ENCODE data around the gene ZNF611.

GRCh38 chr19:52741951-52742485, 7.2 kb upstream of the ZNF611 start:
- TF ChIP-seq POLR2A (IDR thresholded peaks at IDR 0.05; ENCODE audit: low read depth) (no peak), CTCF (IDR thresholded peaks at IDR 0.05) (no peak)

All from esophagus muscularis mucosa (tissue), 3 donors.